CD4-positive, alpha-beta memory T cell (primary cell): ENCODE data around the gene C14orf93. TPM values are rescaled to one million over a fixed set of nuclear protein-coding genes. Genes with fewer than 3 reads are reported as not detected.
A peak's percentile ranks its signal among the peaks of the same experiment; 100 is the strongest.
"Not testable (repeated sequence)": the region's sequence is repeated elsewhere in the genome, so short reads cannot be mapped to it uniquely, and the experiment has no call there.

Experiments
- CTCF ChIA-PET: fragments of 350-600 bp; sonication (Branson Sonifier 250); formaldehyde crosslinking; loops from one replicate; lab custom pipeline; 2021; ENCODE audit warnings: inconsistent platforms; ENCODE audit not compliant: partially characterized antibody; lab: Charles Lee
- POLR2A ChIA-PET: fragments of 350-600 bp; sonication (Branson Sonifier 250); formaldehyde crosslinking; loops from one replicate; lab custom pipeline; 2021; ENCODE audit not compliant: partially characterized antibody; lab: Charles Lee
- DNase-seq, 5 donors: peaks; one replicate each; pipeline versions ENCODE4 v3.0.0 to v3.0.0-alpha.2; 2020 to 2022; ENCODE audit warnings: mixed read lengths in 1 of 5
- H3K27ac ChIP-seq: one replicate; pipeline ENCODE4 v1.7.0; 2013; ENCODE audit warnings: low read depth, low read length
- H3K27me3 ChIP-seq: 2 replicates; pipeline ENCODE4 v1.7.0; 2013; ENCODE audit warnings: mild to moderate bottlenecking, low read length, moderate library complexity; ENCODE audit not compliant: insufficient read depth
- H3K36me3 ChIP-seq: 2 replicates; pipeline ENCODE4 v1.7.0; 2013; ENCODE audit warnings: mild to moderate bottlenecking, low read length, moderate library complexity; ENCODE audit not compliant: insufficient read depth
- H3K4me1 ChIP-seq: 2 replicates; pipeline ENCODE4 v1.7.0; 2013; ENCODE audit warnings: mild to moderate bottlenecking, low read length, moderate library complexity; ENCODE audit not compliant: insufficient read depth
- H3K4me3 ChIP-seq, 2 donors: one replicate each; pipeline ENCODE4 v1.7.0; 2013; ENCODE audit warnings: low read length in 2 of 2, mild to moderate bottlenecking in 1 of 2
- H3K9me3 ChIP-seq, 2 donors: one replicate each; pipeline ENCODE4 v1.7.0; 2013; ENCODE audit warnings: low read length in 2 of 2, control low read depth in 1 of 2; ENCODE audit not compliant: control insufficient read depth in 1 of 2
- H3K27ac Mint-ChIP-seq, 7 donors: one replicate each; pipeline ENCODE4 v1.8.0; 2020 to 2021; ENCODE audit warnings: mixed read lengths in 7 of 7, mild to moderate bottlenecking in 6 of 7, inconsistent platforms in 3 of 7, moderate library complexity in 3 of 7
- H3K27me3 Mint-ChIP-seq, 2 donors: one replicate each; pipeline ENCODE4 v1.8.0; 2020 to 2021; ENCODE audit warnings: mixed read lengths in 2 of 2
- H3K36me3 Mint-ChIP-seq, 2 donors: one replicate each; pipeline ENCODE4 v1.8.0; 2020 to 2021; ENCODE audit warnings: mixed read lengths in 2 of 2, inconsistent platforms in 1 of 2, mild to moderate bottlenecking in 1 of 2
- H3K4me1 Mint-ChIP-seq, 4 donors: one replicate each; pipeline ENCODE4 v1.8.0; 2020 to 2021; ENCODE audit warnings: mixed read lengths in 4 of 4, mild to moderate bottlenecking in 1 of 4
- H3K4me3 Mint-ChIP-seq, 8 donors: one replicate each; pipeline ENCODE4 v1.8.0; 2020 to 2021; ENCODE audit warnings: mixed read lengths in 8 of 8, mild to moderate bottlenecking in 7 of 8, moderate library complexity in 6 of 8, inconsistent platforms in 3 of 8
- H3K9me3 Mint-ChIP-seq, 8 donors: one replicate each; pipeline ENCODE4 v1.8.0; 2020 to 2021; ENCODE audit warnings: mixed read lengths in 8 of 8, mild to moderate bottlenecking in 5 of 8, inconsistent platforms in 3 of 8, moderate library complexity in 1 of 8
- intact Hi-C: fragments of 100-400 bp; cut with micrococcal nuclease; formaldehyde crosslinking; loops from one replicate; pipeline ENCODE4 v1.15.1; 2023
- polyA plus RNA-seq, 2 donors: library from polyadenylated mRNA; unstranded; fragments of 300-500 nt; fragmentation: Illumina TruSeq; gene quantifications; one replicate each; pipeline ENCODE4 v1.2.3, GENCODE V29; 2021
- total RNA-seq, 2 experiments: library from RNA; stranded (reverse); gene quantifications; one replicate each; pipeline ENCODE4 v1.2.3, GENCODE V29; 2021

Gene C14orf93
- total and polyA plus RNA-seq, 4 experiments from 2014 or later: 6.0 to 13.3 (median 10.6) TPM

GRCh38 chr14:23021434-23021833, 11.5 kb upstream of the C14orf93 start:
- intact Hi-C loops: no loop called here

GRCh38 chr14:23020143-23021128, 10.5 kb upstream of the C14orf93 start:
- Histone ChIP-seq H3K4me1 (peaks cover 21% of the 10 kb centered on the region), H3K4me3 (no peak overlapping the region), H3K27ac (no peak overlapping the region), H3K9me3 (no peaks in the 10 kb centered on the region), H3K27me3 (no peaks in the 10 kb centered on the region), H3K36me3 (peaks cover under 1% of the 10 kb centered on the region)
- Mint-ChIP-seq H3K9me3 (peaks cover 0 to 1% (median 0%) of the 10 kb centered on the region in 8 donors), H3K27ac (peak overlapping the region in 2 of 7 donors; percentile 3 to 59), H3K4me1 (peaks cover 17 to 26% (median 21%) of the 10 kb centered on the region in 4 donors), H3K27me3 (no peaks in the 10 kb centered on the region), H3K36me3 (peaks cover 10 to 16% of the 10 kb centered on the region in 2 donors), H3K4me3 (peak overlapping the region in 1 of 8 donors; percentile 53)
- CTCF ChIA-PET: interaction anchor here (1.4 to 4.0 kb wide), 3 partner anchors 26 to 167 kb away, joined by 3 to 15 read pairs (median 4); no protein-coding TSS in a partner anchor
- intact Hi-C loops: no loop called here
- no peak for DNase-seq
- POLR2A ChIA-PET: interaction anchor here (0.9 to 6.2 kb wide), 3 partner anchors 10 to 13 kb away, joined by 3 to 42 read pairs (median 3); no protein-coding TSS in a partner anchor

More at GRCh38 chr14:23021434-23021833, 11.5 kb upstream of the C14orf93 start:
- Histone ChIP-seq H3K27me3 (no peaks in the 10 kb centered on the region), H3K36me3 (peaks cover 9% of the 10 kb centered on the region), H3K27ac (no peak overlapping the region), H3K9me3 (no peaks in the 10 kb centered on the region), H3K4me3 (no peak overlapping the region), H3K4me1 (peaks cover 28% of the 10 kb centered on the region)
- DNase-seq: no peak
- H3K36me3 Mint-ChIP-seq: peaks cover 20 to 24% of the 10 kb centered on the region in 2 donors
- peak overlapping the region in 4 of 7 donors; percentile 7 to 89 (median 49) for H3K27ac Mint-ChIP-seq
- H3K4me1 Mint-ChIP-seq: peaks cover 21 to 33% (median 26%) of the 10 kb centered on the region in 4 donors
- H3K27me3 Mint-ChIP-seq: no peaks in the 10 kb centered on the region
- ChIA-PET POLR2A (interaction anchor here (6.2 kb wide), 1 partner anchor 14 kb away, joined by 42 read pairs; no protein-coding TSS in a partner anchor), CTCF (interaction anchor here (1.4 to 4.0 kb wide), 2 partner anchors 27 to 35 kb away, joined by 3 to 15 read pairs; no protein-coding TSS in a partner anchor)
- H3K9me3 Mint-ChIP-seq: peaks cover 0 to 1% (median 0%) of the 10 kb centered on the region in 8 donors
- peak overlapping the region in 2 of 8 donors; percentile 7 to 36 for H3K4me3 Mint-ChIP-seq

- intact Hi-C loops: no loop called here
- POLR2A ChIA-PET: interaction anchor here (2.5 kb wide), 1 partner anchor 11 kb away, joined by 10 read pairs; no protein-coding TSS in a partner anchor
- Histone ChIP-seq H3K27me3 (no peaks in the 10 kb centered on the region), H3K4me1 (peaks cover 7% of the 10 kb centered on the region), H3K36me3 (no peaks in the 10 kb centered on the region), H3K27ac (no peak overlapping the region), H3K4me3 (no peak overlapping the region), H3K9me3 (no peaks in the 10 kb centered on the region)
- no peaks in the 10 kb centered on the region for H3K36me3 Mint-ChIP-seq
- no peak overlapping the region for H3K4me3 Mint-ChIP-seq
- H3K9me3 Mint-ChIP-seq: no peaks in the 10 kb centered on the region
- no peak overlapping the region for H3K27ac Mint-ChIP-seq
- no peaks in the 10 kb centered on the region for H3K27me3 Mint-ChIP-seq
- CTCF ChIA-PET: interaction anchor here (1.6 kb wide), 1 partner anchor 11 kb away, joined by 5 read pairs; no protein-coding TSS in a partner anchor
- peaks cover 5 to 8% (median 6%) of the 10 kb centered on the region in 4 donors for H3K4me1 Mint-ChIP-seq
- DNase-seq: no peak
These were observed 8.2 kb upstream of the C14orf93 start for GRCh38 chr14:23018107-23018506.

DNA sequence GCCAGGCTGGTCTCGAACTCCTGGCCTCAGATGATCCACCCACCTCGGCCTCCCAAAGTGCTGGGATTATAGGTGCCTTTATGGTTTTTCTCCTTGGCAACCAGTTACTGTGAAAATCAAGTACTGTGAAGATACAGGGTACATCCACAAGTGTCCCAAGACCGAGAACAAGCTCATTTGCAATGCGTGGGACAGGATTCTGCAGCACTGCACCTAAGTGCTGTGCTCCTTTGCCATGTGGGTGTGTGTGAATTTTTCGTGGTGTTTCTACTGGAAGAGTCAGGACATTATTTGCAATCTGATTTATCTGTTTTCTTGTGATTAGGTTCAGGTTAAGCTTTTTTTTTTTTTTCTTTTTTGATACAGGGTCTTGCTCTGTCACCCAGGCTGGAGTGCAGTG, 7.1 kb upstream of the C14orf93 start:
- CTCF ChIA-PET: interaction anchor here (1.6 to 1.9 kb wide), 2 partner anchors 10 to 31 kb away, joined by 5 to 7 read pairs; no protein-coding TSS in a partner anchor
- Mint-ChIP-seq H3K9me3 (no peaks in the 10 kb centered on the region), H3K4me1 (peaks cover 0 to 5% (median 1%) of the 10 kb centered on the region in 4 donors), H3K27ac (no peak overlapping the region), H3K36me3 (no peaks in the 10 kb centered on the region), H3K27me3 (no peaks in the 10 kb centered on the region), H3K4me3 (no peak overlapping the region)
- Histone ChIP-seq H3K4me1 (no peaks in the 10 kb centered on the region), H3K27ac (no peak overlapping the region), H3K27me3 (no peaks in the 10 kb centered on the region), H3K36me3 (no peaks in the 10 kb centered on the region), H3K9me3 (no peaks in the 10 kb centered on the region), H3K4me3 (no peak overlapping the region)
- DNase-seq: no peak
- intact Hi-C loops: no loop called here
- POLR2A ChIA-PET: interaction anchor here (2.3 to 2.5 kb wide), 2 partner anchors 8 to 10 kb away, joined by 5 to 10 read pairs; no protein-coding TSS in a partner anchor

GRCh38 chr14:23015618-23016017, 5.7 kb upstream of the C14orf93 start:
- H3K9me3 Mint-ChIP-seq: no peaks in the 10 kb centered on the region
- H3K27me3 ChIP-seq: no peaks in the 10 kb centered on the region
- H3K27ac ChIP-seq: no peak overlapping the region
- ChIA-PET POLR2A (interaction anchor here (2.3 kb wide), 1 partner anchor 10 kb away, joined by 5 read pairs; no protein-coding TSS in a partner anchor), CTCF (no interaction called here)
- H3K4me1 Mint-ChIP-seq: peaks cover 3 to 10% (median 4%) of the 10 kb centered on the region in 4 donors
- H3K36me3 ChIP-seq: no peaks in the 10 kb centered on the region
- no peaks in the 10 kb centered on the region for H3K27me3 Mint-ChIP-seq
- peak overlapping the region in 1 of 7 donors; percentile 25 for H3K27ac Mint-ChIP-seq
- no peak overlapping the region for H3K4me3 Mint-ChIP-seq
- H3K4me1 ChIP-seq: no peaks in the 10 kb centered on the region
- intact Hi-C loops: no loop called here
- no peaks in the 10 kb centered on the region for H3K9me3 ChIP-seq
- no peak overlapping the region for H3K4me3 ChIP-seq
- H3K36me3 Mint-ChIP-seq: no peaks in the 10 kb centered on the region
- no peak for DNase-seq

DNA sequence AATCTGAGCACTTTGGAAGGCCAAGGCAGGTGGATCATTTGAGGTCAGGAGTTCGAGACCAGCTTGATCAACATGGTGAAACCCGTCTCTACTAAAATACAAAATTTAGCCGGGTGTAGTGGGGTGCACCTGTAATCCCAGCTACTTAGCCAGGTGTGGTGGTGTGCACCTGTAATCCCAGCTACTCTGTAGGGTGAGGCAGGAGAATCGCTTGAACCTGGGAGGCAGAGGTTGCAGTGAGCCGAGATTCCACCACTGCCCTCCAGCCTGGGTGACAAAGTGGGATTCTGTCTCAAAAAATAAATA, 3.8 kb upstream of the C14orf93 start:
- H3K4me3 ChIP-seq, H3K36me3 Mint-ChIP-seq, intact Hi-C loops, DNase-seq, H3K27ac Mint-ChIP-seq, H3K36me3 ChIP-seq, H3K27ac ChIP-seq, H3K4me3 Mint-ChIP-seq, H3K27me3 ChIP-seq, H3K9me3 ChIP-seq, H3K9me3 Mint-ChIP-seq, H3K27me3 Mint-ChIP-seq: not testable (repeated sequence)
- peaks cover 15% of the 10 kb centered on the region for H3K4me1 ChIP-seq
- ChIA-PET POLR2A (interaction anchor here (2.2 kb wide), 1 partner anchor 57 kb away, joined by 5 read pairs; the partner anchor contains the start of gene HAUS4), CTCF (interaction anchor here (0.9 to 3.4 kb wide), 3 partner anchors 19 to 55 kb away, joined by 4 to 9 read pairs (median 7); partner anchors contain the start of gene CDH24)
- H3K4me1 Mint-ChIP-seq: peaks cover 9 to 29% (median 19%) of the 10 kb centered on the region in 4 donors
